HTR-8/SVneo (cell line): ENCODE measurements around the gene CNTNAP2.
"Not testable (repeated sequence)": the region's sequence is repeated elsewhere in the genome, so short reads cannot be mapped to it uniquely, and the experiment has no call there.

ENCODE experiments used
- DNase-seq: peaks from one replicate; pipeline ENCODE4 v3.0.0; 2011; ENCODE audit warnings: low spot score, mixed read lengths; ENCODE audit not compliant: insufficient read length
- FAIRE-seq: peaks from 2 replicates; lab custom pipeline; 2011; peaks lifted over from hg19 to GRCh38; lab: Jason Lieb, UNC

CNTNAP2 gene

GRCh38 chr7:148385009-148385682 lies 2268.5 kb downstream of the CNTNAP2 start:
- DNase-seq (no peak), FAIRE-seq (no peak)

- no peak for DNase-seq
- no peak for FAIRE-seq
Measured at GRCh38 chr7:148390381-148390780, 2273.8 kb downstream of the CNTNAP2 start.

GRCh38 chr7:148391591-148391990 lies 2275.0 kb downstream of the CNTNAP2 start:
- DNase-seq (no peak), FAIRE-seq (no peak)

DNA sequence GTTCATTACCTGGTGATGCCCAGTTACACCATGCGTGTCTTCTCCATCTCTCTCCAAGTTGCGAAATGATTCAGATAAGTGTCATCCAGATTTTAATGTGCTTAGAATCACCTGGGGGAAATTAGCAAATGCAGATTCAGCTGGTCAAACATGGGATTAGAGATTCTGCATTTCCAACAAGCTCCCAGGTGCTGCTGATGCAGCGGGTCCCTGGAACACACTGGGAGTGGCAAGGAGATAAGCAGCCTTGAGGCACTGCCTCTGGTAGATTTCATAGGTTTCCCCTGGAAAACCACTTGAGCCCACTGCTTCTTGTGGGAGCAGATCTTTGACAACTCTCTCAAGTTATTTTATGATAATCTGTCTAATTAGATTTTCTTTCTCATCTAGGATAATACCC lies 2278.0 kb downstream of the CNTNAP2 start:
- FAIRE-seq (no peak), DNase-seq (no peak)

GRCh38 chr7:148395352-148395811 lies 2278.8 kb downstream of the CNTNAP2 start:
- FAIRE-seq (no peak), DNase-seq (no peak)

GRCh38 chr7:148395990-148396716 lies 2279.6 kb downstream of the CNTNAP2 start:
- no peak for DNase-seq
- no peak for FAIRE-seq

- DNase-seq (no peak), FAIRE-seq (no peak)
Measured at GRCh38 chr7:148397056-148397455, 2280.5 kb downstream of the CNTNAP2 start.

DNA sequence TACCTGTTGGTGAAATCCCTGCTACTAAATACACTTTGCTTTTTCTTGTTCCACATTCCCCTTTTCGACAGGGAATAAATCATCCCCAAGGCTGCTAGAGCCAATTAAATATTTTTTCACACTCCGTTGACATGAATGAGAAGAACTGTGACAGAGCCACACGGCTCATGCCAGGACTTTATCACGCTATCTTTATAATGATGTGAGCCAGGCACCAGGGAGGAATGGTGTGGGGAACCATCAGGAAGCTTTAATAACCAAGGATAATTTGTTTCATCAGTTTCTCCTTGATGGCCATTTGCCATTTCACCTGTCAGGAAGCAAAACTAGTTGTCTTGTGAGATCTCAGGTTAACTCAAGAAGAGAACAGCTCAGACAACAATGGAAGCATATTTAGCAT lies 2280.9 kb downstream of the CNTNAP2 start:
- DNase-seq (no peak), FAIRE-seq (no peak)

- DNase-seq (no peak), FAIRE-seq (no peak)
Measured at GRCh38 chr7:148397985-148398384, 2281.4 kb downstream of the CNTNAP2 start.

- DNase-seq: no peak
- FAIRE-seq: no peak
Measured at GRCh38 chr7:148398844-148399365, 2282.3 kb downstream of the CNTNAP2 start.

- DNase-seq (no peak), FAIRE-seq (no peak)
Measured at GRCh38 chr7:148400101-148400500, 2283.5 kb downstream of the CNTNAP2 start.

DNA sequence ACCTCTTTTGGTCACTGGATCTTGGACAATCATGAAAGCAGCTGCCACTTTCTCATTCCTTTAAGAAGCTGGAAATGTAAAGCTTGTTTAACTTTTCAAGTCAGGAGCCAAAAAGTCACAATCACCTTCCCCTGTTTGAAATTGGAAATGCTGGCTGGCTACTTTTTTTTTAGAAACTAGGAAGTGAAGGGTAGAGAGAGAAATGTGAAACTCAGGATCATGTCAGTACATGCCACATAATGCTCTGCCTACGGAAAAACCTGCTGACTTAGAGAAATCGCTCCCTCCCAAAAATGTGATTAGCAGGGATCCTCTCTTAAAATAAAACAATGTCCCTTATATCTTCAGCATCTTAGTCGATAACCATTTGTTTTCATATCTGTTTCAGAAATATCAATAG lies 2285.6 kb downstream of the CNTNAP2 start:
- DNase-seq (no peak), FAIRE-seq (no peak)

DNA sequence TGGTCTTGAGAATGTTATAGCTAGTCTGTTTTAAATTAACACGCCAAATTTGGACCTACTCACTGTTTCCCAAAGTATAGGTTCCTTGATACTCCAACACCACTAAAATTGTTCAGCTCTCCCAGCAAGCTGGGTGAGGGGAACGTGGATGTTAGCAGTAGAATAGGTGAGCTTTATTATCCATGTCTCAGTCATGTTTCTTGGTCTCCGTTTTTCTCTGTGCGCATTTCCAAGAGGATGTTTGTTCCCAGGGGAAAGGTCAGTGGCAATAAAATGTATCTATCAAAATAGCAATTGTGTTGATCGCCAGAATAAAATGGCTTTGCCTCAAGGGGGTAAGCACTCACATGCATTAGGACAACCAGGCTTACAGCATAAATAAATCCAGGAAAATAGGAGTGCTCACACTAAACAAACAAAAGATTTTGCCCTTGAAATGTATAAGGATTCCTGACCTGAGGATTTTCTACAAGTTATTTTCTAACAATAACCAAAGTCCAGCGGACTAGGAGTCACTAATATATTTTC lies 2286.9 kb downstream of the CNTNAP2 start:
- FAIRE-seq: no peak
- no peak for DNase-seq

GRCh38 chr7:148408307-148408706 lies 2291.7 kb downstream of the CNTNAP2 start:
- DNase-seq (no peak), FAIRE-seq (no peak)

GRCh38 chr7:148410905-148411304 lies 2294.3 kb downstream of the CNTNAP2 start:
- FAIRE-seq (no peak), DNase-seq (no peak)

DNA sequence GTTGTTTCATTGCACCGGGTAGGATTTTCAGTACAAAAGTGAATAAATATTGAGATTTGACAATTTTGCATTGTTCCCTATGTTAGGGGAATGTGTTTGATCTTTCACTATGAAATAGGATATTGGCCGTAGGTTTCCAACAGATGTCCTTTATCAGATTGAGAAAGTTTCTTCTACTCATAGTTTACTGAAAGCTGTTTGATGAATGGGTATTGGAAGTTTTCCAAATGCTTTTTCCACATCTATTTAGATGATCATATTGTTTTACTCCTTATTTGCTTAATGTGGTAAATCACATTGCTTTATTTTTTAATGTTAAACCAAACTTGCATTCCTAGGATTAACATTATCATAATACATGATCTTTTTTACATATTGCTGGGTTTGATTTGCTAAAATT lies 2296.1 kb downstream of the CNTNAP2 start:
- DNase-seq (no peak), FAIRE-seq (no peak)

GRCh38 chr7:148419856-148420832 lies 2303.5 kb downstream of the CNTNAP2 start:
- DNase-seq: no peak
- no peak for FAIRE-seq

- DNase-seq (no peak), FAIRE-seq (no peak)
Measured at GRCh38 chr7:148422030-148422429, 2305.4 kb downstream of the CNTNAP2 start.

DNA sequence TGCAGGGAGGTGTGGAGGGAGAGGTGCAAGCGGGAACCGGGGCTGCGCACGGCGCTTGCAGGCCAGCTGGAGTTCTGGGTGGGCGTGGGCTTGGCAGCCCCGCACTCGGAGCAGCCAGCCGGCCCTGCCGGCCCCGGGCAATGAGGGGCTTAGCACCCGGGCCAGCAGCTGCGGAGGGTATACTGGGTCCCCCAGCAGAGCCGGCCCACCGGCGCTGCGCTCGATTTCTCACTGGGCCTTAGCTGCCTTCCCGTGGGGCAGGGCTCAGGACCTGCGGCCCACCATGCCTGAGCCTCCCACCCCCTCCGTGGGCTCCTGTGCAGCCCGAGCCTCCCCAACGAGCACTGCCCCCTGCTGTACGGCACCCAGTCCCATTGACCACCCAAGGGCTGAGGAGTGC lies 2309.8 kb downstream of the CNTNAP2 start:
- FAIRE-seq: not testable (repeated sequence)

GRCh38 chr7:148430690-148431089 lies 2314.1 kb downstream of the CNTNAP2 start:
- DNase-seq, FAIRE-seq: not testable (repeated sequence)

More for the DNA sequence above, 2309.8 kb downstream of the CNTNAP2 start:
- DNase-seq: not testable (repeated sequence)
